GM18907 (cell line): Measurements from ENCODE around the gene GPHN.
"Not testable (repeated sequence)": the region's sequence is repeated elsewhere in the genome, so short reads cannot be mapped to it uniquely, and the experiment has no call there.

ENCODE experiments used
- ATAC-seq: cut with Tn5 transposase; IDR thresholded peaks from one replicate; pipeline ENCODE4 v1.9.1; 2021; ENCODE audit warnings: mild to moderate bottlenecking, moderate library complexity; ENCODE audit not compliant: unreplicated experiment

Gene GPHN

GRCh38 chr14:67018720-67019119 is 510.8 kb downstream of the GPHN start:
- ATAC-seq = no peak

- no peak for ATAC-seq
Measured at GRCh38 chr14:67019796-67020195, 511.8 kb downstream of the GPHN start.

GRCh38 chr14:67031920-67032774 is 524.2 kb downstream of the GPHN start:
- ATAC-seq = no peak

- no peak for ATAC-seq
Measured at GRCh38 chr14:67045440-67045839, 537.5 kb downstream of the GPHN start.

GRCh38 chr14:67050896-67051295 is 542.9 kb downstream of the GPHN start:
- ATAC-seq = no peak

DNA sequence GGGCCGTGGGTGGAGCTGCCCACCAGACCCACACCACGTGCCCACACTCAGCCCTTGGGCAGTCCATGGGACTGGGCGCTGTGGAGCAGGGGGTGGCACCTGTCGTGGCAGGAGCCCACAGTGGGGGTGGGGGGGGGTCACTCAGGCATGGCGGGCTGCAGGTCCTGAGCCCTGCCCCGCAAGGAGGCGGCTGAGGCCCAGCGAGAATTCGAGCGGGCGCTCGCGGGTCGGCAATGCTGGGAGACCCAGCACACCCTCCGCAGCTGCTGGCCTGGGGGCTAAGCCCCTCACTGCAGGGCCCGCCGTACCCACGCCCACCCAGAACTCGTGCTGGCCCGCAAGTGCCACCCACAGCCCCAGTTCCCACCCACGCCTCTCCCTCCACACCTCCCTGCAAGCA is 548.7 kb downstream of the GPHN start:
- ATAC-seq = no peak

GRCh38 chr14:67059596-67059995 is 551.6 kb downstream of the GPHN start:
- no peak for ATAC-seq

- no peak for ATAC-seq
Measured at GRCh38 chr14:67060546-67060945, 552.6 kb downstream of the GPHN start.

GRCh38 chr14:67067070-67067814 is 559.3 kb downstream of the GPHN start:
- not testable (repeated sequence) for ATAC-seq

GRCh38 chr14:67068251-67068650 is 560.3 kb downstream of the GPHN start:
- ATAC-seq = no peak

GRCh38 chr14:67071506-67071905 is 563.6 kb downstream of the GPHN start:
- no peak for ATAC-seq

GRCh38 chr14:67077921-67078320 is 570.0 kb downstream of the GPHN start:
- ATAC-seq = no peak

GRCh38 chr14:67079846-67080245 is 571.9 kb downstream of the GPHN start:
- no peak for ATAC-seq

GRCh38 chr14:67108230-67108629 is 600.3 kb downstream of the GPHN start:
- no peak for ATAC-seq

DNA sequence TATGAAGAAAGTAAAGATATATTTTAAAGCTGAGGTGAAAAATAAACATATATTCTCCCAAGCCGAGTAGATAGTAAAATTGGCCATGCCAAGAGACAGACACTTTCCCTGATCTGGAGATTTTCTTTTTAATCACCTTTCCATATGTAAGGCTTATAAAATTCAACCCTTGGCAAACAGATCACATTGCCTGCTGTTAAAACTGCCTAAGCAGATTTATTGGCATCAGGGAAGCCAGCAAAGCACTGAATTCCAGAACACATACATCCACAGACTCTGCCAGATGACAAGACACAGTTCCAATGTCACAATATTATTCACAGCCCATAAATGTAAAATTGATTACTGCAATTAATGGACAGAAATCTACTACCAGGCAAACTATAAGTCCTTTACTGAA is 603.1 kb downstream of the GPHN start:
- ATAC-seq = no peak

DNA sequence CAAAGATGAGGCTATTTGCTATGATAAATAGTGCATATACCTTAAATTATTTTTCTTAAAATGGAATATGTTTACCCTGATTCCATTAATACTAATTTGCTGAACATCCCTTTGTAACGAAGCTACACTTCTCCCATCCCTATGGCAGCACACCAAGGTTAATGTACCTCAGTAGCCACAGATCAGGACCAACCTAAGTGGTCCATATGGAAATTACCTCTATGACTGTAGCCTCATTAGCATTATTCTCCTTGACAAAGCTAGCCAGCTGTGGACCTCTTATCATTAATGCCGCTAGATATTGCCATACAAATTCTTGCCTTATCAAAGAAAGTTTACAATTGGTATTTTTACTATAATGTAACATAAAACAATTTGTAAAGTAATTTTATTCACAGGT is 604.4 kb downstream of the GPHN start:
- ATAC-seq = no peak

DNA sequence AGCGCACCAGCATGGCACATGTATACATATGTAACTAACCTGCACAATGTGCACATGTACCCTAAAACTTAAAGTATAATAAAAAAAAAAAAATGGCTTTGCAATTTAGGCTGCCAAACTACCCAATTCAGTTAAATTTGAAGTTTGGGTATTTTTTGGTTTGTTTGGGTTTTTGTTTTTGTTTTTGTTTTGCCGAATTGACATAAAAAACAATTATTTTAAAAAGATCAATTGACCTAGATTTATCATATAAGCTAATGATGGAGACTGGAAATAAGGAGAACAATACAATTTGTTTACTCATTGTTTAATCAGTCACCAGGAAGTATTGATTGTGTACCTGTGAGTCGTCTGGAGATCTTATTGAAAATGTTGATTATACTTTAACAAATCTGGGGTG is 619.2 kb downstream of the GPHN start:
- ATAC-seq = no peak

GRCh38 chr14:67129768-67130167 is 621.8 kb downstream of the GPHN start:
- ATAC-seq = no peak

- no peak for ATAC-seq
Measured at GRCh38 chr14:67131691-67132090, 623.7 kb downstream of the GPHN start.

DNA sequence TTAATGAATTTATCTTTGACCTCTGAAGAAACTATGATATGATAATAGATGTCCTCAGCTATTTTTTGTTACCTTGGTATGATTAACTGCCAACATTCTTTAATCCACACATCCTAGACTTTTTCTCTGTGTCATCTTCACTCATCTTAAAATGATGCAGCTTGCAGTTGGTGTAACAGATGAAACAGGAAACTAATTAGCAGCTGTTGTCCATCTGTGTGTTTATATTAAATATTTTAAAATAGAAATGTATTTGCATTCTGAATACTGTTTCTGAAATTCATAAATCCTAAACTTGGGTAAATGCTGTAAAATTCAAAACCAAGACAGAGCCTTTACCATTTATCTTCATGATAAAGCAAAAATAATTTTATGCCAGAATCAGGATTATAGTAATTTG is 625.2 kb downstream of the GPHN start:
- ATAC-seq = no peak

DNA sequence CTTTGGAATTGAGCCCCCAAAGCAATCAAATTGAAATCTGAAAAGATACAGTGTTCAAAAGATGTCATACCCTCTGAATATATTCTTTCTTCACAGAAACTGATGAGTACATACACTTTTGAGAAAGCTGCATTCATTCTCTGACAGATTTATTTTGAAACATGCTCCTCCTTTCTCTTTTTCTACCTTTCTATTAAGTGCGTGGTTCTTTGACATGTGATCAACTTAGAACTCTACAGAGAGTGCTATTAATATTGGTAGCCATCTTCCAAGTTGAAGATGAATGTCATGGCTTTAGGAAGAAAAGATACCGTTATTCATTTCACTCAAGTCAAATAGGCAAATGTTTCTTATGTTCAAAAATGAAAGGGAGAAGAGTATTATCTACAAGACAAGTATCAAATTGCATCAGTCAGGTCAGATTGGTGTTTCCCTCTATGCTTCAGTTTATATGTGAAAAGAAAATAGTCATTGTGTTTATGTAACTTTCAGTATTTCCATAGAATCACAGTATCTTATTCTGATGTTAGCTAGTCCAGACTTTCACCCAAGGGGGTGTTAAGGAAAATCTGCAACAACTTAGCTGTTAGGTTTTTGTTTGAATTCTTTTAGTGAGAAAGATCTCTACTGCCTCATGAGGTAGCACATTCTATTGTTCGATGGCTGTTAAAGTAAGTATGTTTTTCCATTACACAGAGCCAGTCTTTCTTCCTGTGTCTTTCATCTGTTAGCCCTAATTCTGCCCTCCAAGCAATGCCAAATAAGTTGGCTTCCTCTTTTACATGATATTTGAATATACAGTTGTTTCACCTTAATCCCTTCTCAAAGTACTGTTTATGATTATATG is 625.9 kb downstream of the GPHN start:
- no peak for ATAC-seq
